Measurements from ENCODE around the gene GH1. TPM values are rescaled to one million over a fixed set of nuclear protein-coding genes. Genes with fewer than 3 reads are reported as not detected.
A peak's percentile ranks its signal among the peaks of the same experiment; 100 is the strongest.
"Not testable (repeated sequence)": the region's sequence is repeated elsewhere in the genome, so short reads cannot be mapped to it uniquely, and the experiment has no call there.

Gene GH1
- total RNA-seq, 2 donors from 2014 or later: 0.56 TPM; not detected in 1

DNA sequence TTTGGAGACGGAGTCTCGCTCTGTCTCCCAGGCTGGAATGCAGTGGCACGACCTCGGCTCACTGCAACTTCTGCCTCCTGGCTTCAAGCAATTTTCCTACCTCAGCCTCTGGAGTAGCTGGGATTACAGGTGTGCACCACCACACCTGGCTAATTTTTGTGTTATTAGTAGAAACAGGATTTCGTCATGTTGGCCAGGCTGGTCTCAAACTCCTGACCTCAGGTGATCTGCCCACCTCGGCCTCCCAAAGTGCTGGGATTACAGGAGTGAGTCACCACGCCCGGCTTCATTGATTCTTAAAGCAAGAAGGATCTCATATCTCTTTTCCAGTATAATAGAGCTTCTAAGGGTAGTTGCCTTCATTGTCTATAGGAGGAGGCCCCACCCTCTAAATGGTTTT is 13.8 kb downstream of the GH1 start:
- H3K9me3 Mint-ChIP-seq; H3K27ac Mint-ChIP-seq; ATAC-seq (replicated peaks); H3K4me3 Mint-ChIP-seq; H3K4me1 Mint-ChIP-seq; H3K27me3 Mint-ChIP-seq; H3K36me3 Mint-ChIP-seq (ENCODE audit: low read depth): not testable (repeated sequence)

DNA sequence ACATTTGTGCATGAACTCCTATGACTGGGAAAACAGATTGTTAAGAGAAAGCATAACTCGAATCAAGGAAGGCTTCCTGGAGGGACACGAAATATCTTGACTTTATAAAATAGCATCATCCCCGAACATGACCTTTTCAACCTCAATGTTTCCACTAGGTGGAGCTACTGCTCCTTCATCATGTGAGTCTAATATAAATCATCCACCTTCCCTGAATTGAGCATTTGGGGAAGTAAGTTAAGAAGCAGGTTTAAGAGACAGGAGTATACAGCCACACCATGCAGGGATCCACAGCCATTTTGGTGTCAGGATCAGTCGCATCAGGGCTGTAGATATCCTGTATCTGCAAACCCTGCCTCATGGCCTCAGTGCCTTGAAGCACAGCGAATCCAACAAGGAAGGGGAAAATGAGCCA is 14.8 kb downstream of the GH1 start:
- Mint-ChIP-seq H3K4me1 (peaks cover 14% of the 10 kb centered on the region), H3K27ac (peak overlapping the region; percentile 67)
- ATAC-seq (replicated peaks): peak; percentile 37
- H3K27me3 Mint-ChIP-seq; H3K4me3 Mint-ChIP-seq; H3K9me3 Mint-ChIP-seq; H3K36me3 Mint-ChIP-seq (ENCODE audit: low read depth): not testable (repeated sequence)

DNA sequence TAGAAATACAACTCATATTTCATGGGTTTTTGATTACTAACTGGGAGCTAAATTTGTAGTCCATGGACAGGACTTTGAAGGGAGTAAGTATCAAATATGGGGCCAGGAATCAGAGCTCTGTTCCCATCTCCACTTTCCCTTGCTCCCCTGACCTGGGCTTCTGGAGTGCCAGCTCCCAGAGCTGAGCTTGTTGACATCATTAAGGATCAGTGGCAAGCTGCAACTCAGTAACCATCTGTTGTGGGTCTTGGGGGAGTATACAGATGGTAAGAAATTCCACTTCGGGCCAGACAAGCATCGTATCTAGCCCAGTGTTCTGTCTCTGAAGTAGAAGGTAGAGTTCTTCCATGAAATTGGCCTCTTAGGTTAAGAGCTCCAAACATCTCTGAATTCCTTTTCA is 16.7 kb downstream of the GH1 start:
- H3K4me3 Mint-ChIP-seq; H3K36me3 Mint-ChIP-seq (ENCODE audit: low read depth); H3K27me3 Mint-ChIP-seq: not testable (repeated sequence)

DNA sequence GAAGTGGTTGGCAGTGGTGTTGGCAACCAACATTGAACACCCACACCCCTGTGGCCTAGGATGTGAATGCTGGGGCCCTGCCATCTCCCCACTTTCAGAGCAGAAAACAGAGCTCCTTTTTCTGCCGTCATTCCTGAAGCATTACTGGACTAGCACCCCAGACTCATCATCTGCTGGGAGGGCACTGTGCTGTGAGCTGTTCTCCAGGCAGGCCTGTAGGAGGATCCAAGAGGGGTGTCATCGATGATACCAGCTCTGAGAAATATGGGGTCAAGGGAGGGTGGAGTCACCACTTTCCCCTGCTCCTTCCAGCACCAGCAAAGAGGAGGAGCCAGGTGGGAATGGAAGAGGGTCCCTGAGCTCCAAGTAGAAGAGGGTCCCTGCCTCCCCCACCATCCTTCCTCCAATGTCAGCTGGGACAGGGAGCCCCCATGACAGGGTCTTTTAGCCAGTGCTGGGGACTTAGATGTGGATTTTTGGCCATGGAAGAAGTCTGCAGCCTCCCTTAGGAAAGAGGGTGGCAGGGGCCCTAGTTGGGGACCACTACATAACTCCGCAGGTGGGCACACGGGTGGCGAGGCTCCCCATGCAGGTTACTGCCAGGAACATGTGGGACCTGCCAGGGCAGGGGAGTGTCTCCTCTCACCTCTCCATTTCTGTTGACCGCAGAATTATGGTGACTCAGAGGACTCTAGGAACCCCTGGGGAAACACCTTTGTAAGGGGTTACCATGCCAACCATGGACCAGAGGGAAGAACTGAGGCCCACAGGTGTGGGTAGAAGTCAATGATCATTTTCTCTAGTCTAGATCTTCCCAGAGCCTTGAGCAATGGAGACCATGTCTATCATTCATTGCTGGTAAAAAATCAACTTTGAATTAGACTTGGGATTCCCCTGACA is 19.5 kb downstream of the GH1 start:
- ATAC-seq (replicated peaks): peak; percentile 97
- not testable (repeated sequence) for H3K9me3 Mint-ChIP-seq; H3K27me3 Mint-ChIP-seq; H3K36me3 Mint-ChIP-seq (ENCODE audit: low read depth)
- H3K4me1 Mint-ChIP-seq: peaks cover 14% of the 10 kb centered on the region
- peak overlapping the region; percentile 75 for H3K27ac Mint-ChIP-seq
- peak overlapping the region; percentile 38 for H3K4me3 Mint-ChIP-seq

More for the DNA sequence above, 16.7 kb downstream of the GH1 start:
- ATAC-seq (replicated peaks); H3K9me3 Mint-ChIP-seq; H3K27ac Mint-ChIP-seq: not testable (repeated sequence)
- H3K4me1 Mint-ChIP-seq: peaks cover 14% of the 10 kb centered on the region

DNA sequence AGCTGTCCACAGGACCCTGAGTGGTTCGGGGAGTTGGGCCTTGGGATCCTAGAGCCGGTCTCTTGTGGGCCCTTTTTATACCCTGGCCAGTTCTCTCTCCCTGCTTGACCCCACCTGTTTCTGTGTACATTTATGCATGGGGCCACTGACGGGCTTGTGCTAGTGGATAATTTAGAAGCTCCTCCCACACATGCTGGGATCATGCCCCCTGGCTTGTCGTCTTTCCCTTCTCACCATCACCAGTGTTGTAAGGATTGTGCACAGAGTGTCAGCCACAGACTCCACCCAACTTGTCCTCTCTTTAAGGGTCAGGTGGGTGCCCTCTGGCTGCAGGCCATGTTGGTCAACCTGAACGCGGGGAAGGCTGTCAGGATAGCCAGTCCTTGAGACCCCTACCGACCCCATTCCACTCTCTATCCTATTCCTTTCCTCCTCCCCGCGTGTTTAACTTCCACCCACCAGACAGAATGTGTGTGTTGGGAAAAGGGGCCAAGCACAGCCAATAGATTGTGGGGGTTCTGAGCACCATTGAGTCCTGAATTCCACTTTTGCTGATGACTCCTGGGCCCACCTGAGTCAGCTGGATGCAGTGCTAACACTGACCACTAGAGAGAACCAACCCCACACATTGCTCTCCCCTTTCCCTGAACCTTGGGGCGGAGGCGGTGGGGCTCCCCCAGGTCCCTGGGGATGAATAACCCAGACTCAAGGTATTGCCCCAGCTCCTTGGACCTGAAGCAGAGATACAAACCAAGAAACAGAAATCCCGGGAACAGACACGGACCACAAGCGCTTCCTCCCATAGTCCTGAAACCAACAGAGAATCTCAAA is 21.9 kb downstream of the GH1 start, which contains the start of gene CSH1:
TSS of gene CSH1 (minus strand) at position 51 of the 831 bp plus-strand sequence. CDS start 63 bp downstream, outside the sequence.
- H3K27me3 Mint-ChIP-seq; H3K4me3 Mint-ChIP-seq; H3K4me1 Mint-ChIP-seq; H3K36me3 Mint-ChIP-seq (ENCODE audit: low read depth); H3K9me3 Mint-ChIP-seq; H3K27ac Mint-ChIP-seq; ATAC-seq (replicated peaks): not testable (repeated sequence)

DNA sequence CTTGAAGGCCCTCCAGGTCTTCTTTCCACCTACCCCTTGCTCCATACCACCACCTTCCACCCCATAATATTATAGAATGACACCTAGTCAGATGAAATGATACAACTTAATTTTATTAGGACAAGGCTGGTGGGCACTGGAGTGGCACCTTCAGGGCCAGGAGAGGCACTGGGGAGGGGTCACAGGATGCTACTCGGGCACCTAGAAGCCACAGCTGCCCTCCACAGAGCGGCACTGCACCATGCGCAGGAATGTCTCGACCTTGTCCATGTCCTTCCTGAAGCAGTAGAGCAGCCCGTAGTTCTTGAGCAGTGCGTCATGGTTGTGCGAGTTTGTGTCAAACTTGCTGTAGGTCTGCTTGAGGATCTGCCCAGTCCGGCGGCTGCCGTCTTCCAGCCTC is 23.8 kb downstream of the GH1 start:
- not testable (repeated sequence) for H3K36me3 Mint-ChIP-seq (ENCODE audit: low read depth); H3K9me3 Mint-ChIP-seq; H3K4me1 Mint-ChIP-seq; H3K27ac Mint-ChIP-seq; H3K4me3 Mint-ChIP-seq; ATAC-seq (replicated peaks); H3K27me3 Mint-ChIP-seq

DNA sequence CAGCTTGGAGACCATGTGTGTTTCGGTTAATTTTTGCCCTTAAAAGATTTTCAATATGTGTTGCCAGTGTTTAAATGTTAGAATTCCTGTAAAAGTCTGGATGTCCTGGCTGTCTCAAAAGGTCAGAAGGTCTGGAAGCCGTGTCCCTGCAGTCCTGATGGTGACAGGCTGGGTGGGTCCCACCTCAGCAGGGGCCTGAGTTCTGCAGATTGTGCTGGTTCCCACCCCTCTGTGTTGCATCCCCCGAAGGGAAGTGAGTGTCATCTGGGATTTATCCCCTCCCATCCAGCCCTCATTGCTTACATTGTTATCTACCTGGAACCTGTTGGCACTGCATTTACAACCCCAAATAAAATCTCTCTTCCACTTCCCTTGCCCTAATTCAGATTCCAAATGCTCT is 24.6 kb downstream of the GH1 start:
- not testable (repeated sequence) for H3K4me1 Mint-ChIP-seq; H3K27me3 Mint-ChIP-seq; H3K4me3 Mint-ChIP-seq; H3K9me3 Mint-ChIP-seq; ATAC-seq (replicated peaks); H3K27ac Mint-ChIP-seq; H3K36me3 Mint-ChIP-seq (ENCODE audit: low read depth)

DNA sequence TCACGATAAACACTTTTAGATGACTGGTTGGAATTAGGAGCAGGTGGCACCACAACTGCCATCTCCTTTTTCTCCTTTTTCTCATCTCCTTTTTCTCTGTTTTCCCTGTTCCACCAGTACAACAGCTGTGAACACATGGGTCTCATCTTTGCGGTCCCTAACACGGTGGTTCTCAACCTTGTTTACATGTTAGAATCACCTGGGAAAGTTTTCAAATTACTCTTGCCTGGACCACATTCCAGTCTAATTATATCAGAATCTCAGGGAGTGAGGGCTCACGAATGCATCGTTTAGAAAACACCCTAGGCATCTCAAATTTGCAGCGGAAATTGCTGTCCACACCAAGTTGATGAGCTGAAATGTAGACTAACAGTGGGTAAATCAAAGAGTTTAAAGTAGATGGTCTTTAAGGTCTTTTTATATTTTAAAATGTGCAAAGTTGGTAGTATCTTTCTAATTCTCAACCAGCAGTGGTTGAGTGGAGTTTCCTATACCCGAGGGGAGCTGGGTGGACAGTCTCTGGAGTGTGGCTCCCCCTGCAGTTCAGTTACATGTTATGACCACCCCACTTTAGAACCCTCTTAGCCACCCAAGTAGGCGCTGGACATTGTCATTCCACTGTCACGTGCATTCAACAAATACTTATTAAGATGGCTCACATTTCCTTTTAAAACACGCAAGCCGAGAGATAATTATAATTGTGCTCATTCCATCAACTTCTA is 26.2 kb downstream of the GH1 start:
- H3K9me3 Mint-ChIP-seq; H3K4me1 Mint-ChIP-seq; ATAC-seq (replicated peaks); H3K36me3 Mint-ChIP-seq (ENCODE audit: low read depth); H3K4me3 Mint-ChIP-seq; H3K27ac Mint-ChIP-seq; H3K27me3 Mint-ChIP-seq: not testable (repeated sequence)

DNA sequence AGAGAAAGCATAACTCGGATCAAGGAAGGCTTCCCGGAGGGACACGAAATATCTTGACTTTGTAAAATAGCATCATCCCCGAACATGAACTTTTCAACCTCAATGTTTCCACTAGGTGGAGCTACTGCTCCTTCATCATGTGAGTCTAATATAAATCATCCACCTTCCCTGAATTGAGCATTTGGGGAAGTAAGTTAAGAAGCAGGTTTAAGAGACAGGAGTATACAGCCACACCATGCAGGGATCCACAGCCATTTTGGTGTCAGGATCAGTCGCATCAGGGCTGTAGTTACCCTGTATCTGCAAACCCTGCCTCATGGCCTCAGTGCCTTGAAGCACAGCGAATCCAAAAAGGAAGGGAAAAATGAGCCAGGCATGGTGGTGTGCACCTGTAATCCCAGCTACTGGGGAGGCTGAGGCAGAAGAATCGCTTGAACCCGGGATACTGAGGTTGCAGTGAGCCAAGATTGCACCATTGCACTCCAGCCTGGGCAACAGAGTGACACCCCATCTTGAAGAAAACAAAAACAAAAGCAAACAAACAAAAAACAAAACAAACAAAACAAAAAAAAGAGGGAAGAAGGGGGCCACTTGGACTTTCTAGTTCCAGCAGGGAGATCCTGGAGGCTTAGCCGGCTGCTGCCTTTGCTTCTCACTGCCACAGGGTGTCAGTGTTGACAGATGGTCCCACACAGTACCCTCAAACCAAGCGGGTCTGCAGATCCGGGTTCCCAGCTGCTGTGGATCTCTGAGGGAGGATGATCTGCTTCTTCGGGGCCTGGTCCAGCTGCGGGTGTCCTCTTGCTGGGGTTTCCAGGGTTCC is 29.4 kb downstream of the GH1 start:
- not testable (repeated sequence) for H3K36me3 Mint-ChIP-seq (ENCODE audit: low read depth); H3K9me3 Mint-ChIP-seq; H3K4me1 Mint-ChIP-seq; H3K27me3 Mint-ChIP-seq; H3K4me3 Mint-ChIP-seq
- H3K27ac Mint-ChIP-seq: peak overlapping the region; percentile 48
- peak; percentile 62 for ATAC-seq (replicated peaks)

DNA sequence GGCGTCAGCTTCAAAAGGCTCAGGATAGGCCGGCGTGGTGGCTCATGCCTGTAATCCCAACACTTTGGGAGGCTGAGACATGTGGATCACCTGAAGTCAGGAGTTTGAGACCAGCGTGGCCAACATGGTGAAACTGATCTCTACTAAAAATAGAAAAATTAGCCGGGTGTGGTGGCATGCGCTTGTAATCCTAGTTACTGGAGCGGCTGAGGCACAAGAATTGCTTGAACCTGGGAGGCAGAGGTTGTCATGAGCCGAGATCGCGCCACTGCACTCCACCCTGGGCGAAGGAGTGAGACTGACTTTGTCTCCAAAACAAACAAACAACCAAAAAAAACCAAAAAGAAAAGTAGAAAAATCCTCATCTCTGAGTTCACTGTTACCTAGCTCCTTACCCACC is 33.5 kb downstream of the GH1 start:
- H3K9me3 Mint-ChIP-seq; H3K36me3 Mint-ChIP-seq (ENCODE audit: low read depth); H3K4me3 Mint-ChIP-seq; H3K27me3 Mint-ChIP-seq; ATAC-seq (replicated peaks); H3K4me1 Mint-ChIP-seq; H3K27ac Mint-ChIP-seq: not testable (repeated sequence)

DNA sequence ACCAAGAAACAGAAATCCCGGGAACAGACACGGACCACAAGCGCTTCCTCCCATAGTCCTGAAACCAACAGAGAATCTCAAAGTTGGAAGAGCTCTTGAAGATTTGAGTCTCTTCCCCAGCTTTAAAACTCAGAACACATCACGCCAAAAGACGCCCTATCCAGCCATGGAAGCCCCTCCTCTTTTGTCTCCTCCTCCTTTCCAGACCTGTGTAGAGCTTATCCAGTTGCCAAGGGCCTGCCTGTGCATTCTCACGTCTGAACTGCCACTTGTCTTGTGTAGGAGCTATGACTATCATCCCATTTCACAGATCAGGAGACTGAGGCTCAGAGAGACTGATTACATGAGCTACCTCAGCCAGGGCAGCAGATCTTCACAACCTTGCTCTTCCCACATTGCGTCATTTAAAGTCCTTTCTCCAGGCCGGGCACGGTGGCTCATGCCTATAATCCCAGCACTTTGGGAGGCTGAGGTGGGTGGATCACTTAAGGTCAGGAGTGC is 36.0 kb downstream of the GH1 start:
- not testable (repeated sequence) for ATAC-seq (replicated peaks); H3K4me1 Mint-ChIP-seq; H3K36me3 Mint-ChIP-seq (ENCODE audit: low read depth); H3K4me3 Mint-ChIP-seq; H3K27ac Mint-ChIP-seq; H3K27me3 Mint-ChIP-seq; H3K9me3 Mint-ChIP-seq

DNA sequence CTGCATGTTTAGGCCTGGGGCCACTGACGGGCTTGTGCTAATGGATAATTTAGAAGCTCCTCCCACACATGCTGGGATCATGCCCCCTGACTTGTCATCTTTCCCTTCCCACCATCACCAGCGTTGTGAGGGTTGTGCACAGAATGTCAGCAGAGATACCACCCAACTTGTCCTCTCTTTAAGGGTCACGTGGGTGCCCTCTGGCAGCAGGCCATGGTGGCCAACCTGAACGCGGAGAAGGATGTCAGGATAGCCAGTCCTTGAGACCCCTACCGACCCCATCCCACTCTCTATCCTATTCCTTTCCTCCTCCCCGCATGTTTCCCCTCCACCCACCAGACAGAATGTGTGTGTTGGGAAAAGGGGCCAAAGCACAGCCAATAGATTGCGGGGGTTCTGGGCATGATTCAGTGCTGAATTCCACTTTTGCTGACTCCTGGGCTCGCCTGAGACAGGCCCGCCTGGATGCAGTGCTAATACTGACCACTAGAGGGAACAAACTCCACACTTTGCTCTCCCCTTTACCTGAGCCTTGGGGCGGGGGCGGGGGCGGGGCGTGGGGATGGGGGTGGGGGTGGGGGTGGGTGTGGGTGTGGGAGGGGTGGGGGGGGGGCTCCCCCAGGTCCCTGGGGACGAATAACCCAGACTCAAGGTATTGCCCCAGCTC is 36.6 kb downstream of the GH1 start, which contains the start of gene GH2:
TSS of gene GH2 (minus strand) at position 10 of the 667 bp plus-strand sequence. CDS start 143 bp downstream, outside the sequence.
- Mint-ChIP-seq H3K4me1 (peaks cover 9% of the 10 kb centered on the region), H3K9me3 (no peaks in the 10 kb centered on the region), H3K4me3 (no peak within 1 kb of the TSS), H3K27ac (no peak within 1 kb of the TSS), H3K27me3 (no peaks in the 10 kb centered on the region), H3K36me3 (ENCODE audit: low read depth) (no peaks in the 10 kb centered on the region)
- peak; percentile 84 for ATAC-seq (replicated peaks)

DNA sequence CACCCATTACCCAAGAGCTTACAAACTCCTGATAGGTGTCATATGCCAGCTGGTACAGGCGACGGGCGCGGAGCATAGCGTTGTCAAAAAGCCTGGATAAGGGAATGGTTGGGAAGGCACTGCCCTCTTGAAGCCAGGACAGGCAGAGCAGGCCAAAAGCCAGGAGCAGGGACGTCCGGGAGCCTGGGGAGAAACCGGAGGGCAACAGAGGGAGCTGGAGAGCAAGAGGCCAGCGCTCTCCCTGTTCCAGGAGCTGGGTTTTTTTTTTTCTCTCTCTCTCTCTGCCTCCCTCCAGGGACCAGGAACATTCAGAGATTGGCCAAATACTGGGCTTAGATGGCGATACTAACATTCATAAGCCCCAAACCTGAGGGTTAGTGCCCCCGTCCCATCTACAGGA is 37.3 kb downstream of the GH1 start:
- H3K4me3 Mint-ChIP-seq; H3K27ac Mint-ChIP-seq; H3K4me1 Mint-ChIP-seq; H3K27me3 Mint-ChIP-seq; H3K36me3 Mint-ChIP-seq (ENCODE audit: low read depth); ATAC-seq (replicated peaks); H3K9me3 Mint-ChIP-seq: not testable (repeated sequence)
